Skin of body (tissue), 2 donors: ENCODE measurements around the gene PNLIPRP2. TPM values are rescaled to one million over a fixed set of nuclear protein-coding genes. Genes with fewer than 3 reads are reported as not detected.

Experiments used
- DNase-seq: peaks from one replicate; lab custom pipeline; 2025; lab: John Stamatoyannopoulos, UW
- total RNA-seq: library from RNA; depleted of rRNA; stranded (reverse); fragments of >200 nt; gene quantifications from one replicate; pipeline ENCODE4 v1.2.3, GENCODE V29; 2014

Gene PNLIPRP2
- not detected for total RNA-seq

- DNase-seq: no peak
Observed at GRCh38 chr10:116620423-116621400, at the start of gene PNLIPRP2. Gene PNLIPRP2 (plus strand): TSS chr10:116620953.

GRCh38 chr10:116574797-116575196, 46.0 kb upstream of the PNLIPRP2 start:
- no peak for DNase-seq

- no peak for DNase-seq
Observed at GRCh38 chr10:116587878-116588591, 32.7 kb upstream of the PNLIPRP2 start.

- no peak for DNase-seq
Observed at GRCh38 chr10:116588995-116589394, 31.8 kb upstream of the PNLIPRP2 start.

DNA sequence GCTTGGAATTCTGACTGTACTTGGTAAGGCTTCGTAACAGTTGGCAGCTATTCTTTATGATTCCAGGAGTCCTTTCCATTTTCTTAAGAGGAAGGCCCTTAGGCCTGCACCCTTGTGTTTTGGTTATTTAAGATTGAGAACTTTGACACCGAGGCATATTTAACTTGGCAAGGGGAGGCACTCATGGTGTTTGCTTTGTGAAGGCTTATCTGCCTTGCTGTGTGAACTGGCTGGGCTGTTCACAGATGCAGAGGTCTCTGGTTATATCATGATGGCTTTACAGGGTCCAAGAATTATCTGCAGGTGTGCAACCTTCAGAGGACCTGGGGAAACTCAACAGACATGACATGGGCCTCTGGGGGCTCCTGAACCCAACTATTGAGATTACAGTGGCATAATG, 30.8 kb upstream of the PNLIPRP2 start:
- DNase-seq: no peak

DNA sequence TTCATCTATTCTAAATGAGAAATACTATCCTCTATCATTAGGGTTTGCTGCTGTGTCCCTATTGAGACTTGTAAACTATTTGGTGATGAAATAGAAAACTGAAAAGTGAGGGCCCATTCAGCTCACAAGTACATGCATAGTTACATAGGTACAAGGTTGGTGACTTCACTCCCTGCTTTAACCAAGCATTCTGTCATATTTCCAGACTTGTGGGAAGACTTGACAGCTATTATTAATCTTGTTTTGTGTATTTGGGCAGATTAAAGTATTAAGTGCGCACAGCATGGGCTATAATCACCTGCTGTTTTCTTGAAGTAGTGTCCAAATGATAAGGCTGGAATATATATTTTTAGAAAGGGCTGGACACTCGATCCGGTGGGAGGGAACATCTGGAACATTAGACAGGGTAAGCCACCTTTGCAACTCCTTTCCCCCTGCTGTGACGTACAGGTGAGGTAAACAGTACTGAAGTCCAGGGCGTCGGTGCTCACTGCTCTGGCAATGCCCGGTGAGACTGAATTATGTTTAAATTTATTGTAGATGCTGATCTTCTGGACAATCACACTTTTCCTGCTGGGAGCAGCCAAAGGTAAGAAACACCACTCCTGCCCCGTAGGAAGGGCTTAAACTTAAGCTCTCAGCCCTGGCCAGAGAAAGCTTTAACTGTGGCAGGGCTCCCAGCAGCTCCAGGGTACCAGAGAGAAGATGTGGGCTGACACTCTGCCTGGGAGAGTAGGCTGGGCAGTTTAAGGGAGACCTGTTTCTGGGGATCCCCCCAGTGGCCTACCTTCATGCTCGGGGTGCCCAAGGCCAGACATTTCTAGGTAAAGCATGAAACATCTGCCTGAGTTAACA, 29.9 kb upstream of the PNLIPRP2 start, which contains the start of gene PNLIPRP1:
PNLIPRP1 (plus strand) TSS at position 370 of the 855 bp plus-strand sequence; CDS start at position 541, 171 bp downstream.
- no peak for DNase-seq

GRCh38 chr10:116593139-116593740, 27.5 kb upstream of the PNLIPRP2 start:
- no peak for DNase-seq

DNA sequence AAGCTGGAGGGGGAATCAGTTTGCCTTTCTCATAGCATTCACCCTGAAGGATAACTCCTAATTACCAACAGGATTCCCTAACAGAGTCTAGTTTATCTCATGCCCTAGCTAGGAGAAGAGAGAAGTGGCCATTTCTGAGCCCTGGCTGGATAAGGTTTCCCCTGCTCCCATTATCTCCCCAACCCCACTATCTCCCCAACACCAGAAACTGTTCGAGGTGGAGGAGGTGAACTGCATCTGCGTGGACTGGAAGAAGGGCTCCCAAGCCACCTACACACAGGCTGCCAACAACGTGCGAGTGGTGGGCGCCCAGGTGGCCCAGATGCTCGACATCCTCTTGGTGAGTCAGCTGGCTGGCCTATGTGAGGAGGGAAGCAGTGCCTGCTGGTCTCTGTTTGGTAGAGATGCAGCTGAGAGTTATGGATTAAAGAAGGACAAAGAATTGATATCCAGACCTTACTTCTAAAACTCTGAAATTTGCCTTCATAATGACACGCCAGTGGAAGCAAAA, 26.2 kb upstream of the PNLIPRP2 start:
- DNase-seq: no peak

- DNase-seq: no peak
Observed at GRCh38 chr10:116596062-116596461, 24.7 kb upstream of the PNLIPRP2 start.

- no peak for DNase-seq
Observed at GRCh38 chr10:116597543-116597942, 23.2 kb upstream of the PNLIPRP2 start.

GRCh38 chr10:116598329-116598728, 22.4 kb upstream of the PNLIPRP2 start:
- DNase-seq: no peak

GRCh38 chr10:116599991-116600390, 20.8 kb upstream of the PNLIPRP2 start:
- no peak for DNase-seq

- DNase-seq: no peak
Observed at GRCh38 chr10:116602648-116603400, 17.9 kb upstream of the PNLIPRP2 start.

DNA sequence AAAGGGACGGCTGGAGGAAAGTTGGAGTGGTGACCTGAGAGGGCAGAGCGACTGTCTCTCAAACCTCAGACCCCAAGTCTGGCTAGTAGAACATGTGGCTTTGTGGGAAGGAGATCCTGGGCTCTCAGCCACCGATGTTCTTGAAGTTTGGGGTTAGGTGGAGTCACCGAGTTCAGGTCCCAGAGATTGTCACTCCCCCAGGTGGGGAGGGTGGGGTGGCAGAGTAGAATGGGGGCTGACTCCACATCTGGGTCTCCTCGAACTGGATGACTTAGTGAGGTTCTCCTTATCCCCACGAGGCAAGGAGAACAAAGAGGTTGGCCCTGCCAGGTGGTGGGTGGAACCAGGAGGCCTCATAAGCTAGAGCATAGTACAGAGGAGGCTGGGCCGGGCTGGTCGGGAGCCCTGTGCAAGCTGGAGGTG, 14.7 kb upstream of the PNLIPRP2 start:
- DNase-seq: no peak

DNA sequence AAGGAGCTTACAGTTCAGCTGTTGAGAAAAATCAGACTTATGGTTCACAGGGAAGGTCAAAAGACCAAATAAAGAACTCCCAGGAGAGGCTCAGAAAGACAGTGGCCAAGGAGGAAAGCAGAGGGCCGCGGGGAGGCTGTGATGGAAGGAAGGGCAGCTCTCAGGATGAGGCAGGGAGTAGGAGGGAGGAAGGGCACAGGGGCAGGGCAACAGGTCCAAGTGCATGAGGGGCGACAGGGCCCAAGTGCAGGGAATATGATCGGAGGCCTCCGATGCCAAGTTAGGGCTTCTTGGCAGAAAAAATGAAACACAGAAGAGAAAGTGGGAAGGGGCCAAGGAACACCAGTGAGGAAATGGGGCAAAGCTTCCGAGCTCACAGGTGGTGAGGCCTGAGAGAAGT, 13.4 kb upstream of the PNLIPRP2 start:
- DNase-seq: no peak

DNA sequence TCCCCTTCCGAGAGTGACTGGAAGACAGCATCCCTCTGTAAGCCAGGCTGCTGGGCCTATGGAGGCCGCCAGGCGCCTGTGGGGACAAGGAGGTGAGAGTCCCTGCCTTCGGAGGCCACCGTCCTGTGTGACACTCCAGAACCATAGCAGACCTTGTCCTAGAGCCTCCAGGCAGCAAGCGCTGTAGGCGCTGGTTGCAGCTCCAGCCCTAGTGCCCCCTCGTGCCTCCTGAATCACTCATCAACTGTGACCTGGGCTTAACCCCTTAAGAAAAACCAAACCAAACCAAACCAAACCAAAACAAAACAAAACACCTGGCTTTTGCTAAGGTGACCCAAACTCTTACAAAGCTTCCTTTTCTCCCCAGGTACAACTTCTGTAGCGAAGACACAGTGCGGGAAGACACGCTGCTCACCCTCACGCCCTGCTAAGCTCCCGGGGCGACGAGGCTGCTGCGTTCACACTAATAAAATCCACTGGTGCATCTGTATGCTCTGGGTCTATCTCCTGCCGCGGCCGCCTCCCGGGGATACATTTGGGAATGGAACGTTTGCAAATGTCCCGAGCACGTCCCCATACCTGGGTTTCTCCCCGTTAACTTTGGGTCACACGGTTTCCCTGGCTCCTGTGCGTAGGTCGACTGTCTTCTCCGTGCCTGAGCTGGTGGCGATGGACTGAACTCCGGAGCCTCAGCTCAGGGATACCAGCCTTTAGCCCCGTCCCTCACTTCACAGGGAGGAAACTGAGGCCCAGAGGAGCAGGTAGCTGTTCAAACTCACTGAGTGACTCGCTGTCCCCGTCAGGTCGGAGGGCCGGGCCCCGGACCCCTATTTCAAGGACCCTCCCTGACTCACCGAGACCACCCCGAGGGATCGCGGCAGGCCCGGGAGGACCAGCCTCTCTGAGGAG, 11.8 kb upstream of the PNLIPRP2 start:
- DNase-seq: no peak

- no peak for DNase-seq
Observed at GRCh38 chr10:116610443-116611152, 10.2 kb upstream of the PNLIPRP2 start.

GRCh38 chr10:116611153-116611545, 9.6 kb upstream of the PNLIPRP2 start:
- DNase-seq: no peak
